CD14-positive monocyte (primary cell): Measurements from ENCODE around the gene CDC73. TPM values are rescaled to one million over a fixed set of nuclear protein-coding genes. Genes with fewer than 3 reads are reported as not detected.

ENCODE experiments used
- DNase-seq, 3 donors: peaks; one replicate each; pipeline ENCODE4 v3.0.0-alpha.2; 2011 to 2022
- H2AFZ ChIP-seq: 2 replicates; pipeline ENCODE4 v1.6.0; 2012; ENCODE audit warnings: mild to moderate bottlenecking, low read depth, low read length, inconsistent platforms; ENCODE audit not compliant: insufficient read depth, poor library complexity, severe bottlenecking
- H3K27ac ChIP-seq, 2 donors: 1 replicate in 1 of 2; 2 replicates in 1 of 2; pipeline ENCODE4 v1.5.1; 2012 to 2013; ENCODE audit warnings: low read length in 2 of 2, control low read depth in 1 of 2, inconsistent platforms in 1 of 2, low read depth in 1 of 2, mild to moderate bottlenecking in 1 of 2
- H3K27me3 ChIP-seq, 2 donors: one replicate each; pipeline versions ENCODE4 v1.6.0 to v1.6.1; 2011 to 2013; ENCODE audit warnings: low read length in 2 of 2; ENCODE audit not compliant: control insufficient read depth in 2 of 2, insufficient read depth in 2 of 2
- H3K36me3 ChIP-seq, 2 donors: replicated peaks in 1 of 2; 1 replicate in 1 of 2; 2 replicates in 1 of 2; pipeline versions ENCODE4 v1.5.1 to v1.6.1; 2012 to 2013; ENCODE audit warnings: low read length in 2 of 2, control low read depth in 1 of 2, inconsistent platforms in 1 of 2, mild to moderate bottlenecking in 1 of 2; ENCODE audit not compliant: insufficient read depth in 2 of 2, control insufficient read depth in 1 of 2
- H3K4me1 ChIP-seq, 2 donors: 1 replicate in 1 of 2; 2 replicates in 1 of 2; pipeline versions ENCODE4 v1.5.1 to v1.6.1; 2012 to 2013; ENCODE audit warnings: low read length in 2 of 2, control low read depth in 1 of 2, inconsistent platforms in 1 of 2, mild to moderate bottlenecking in 1 of 2, moderate library complexity in 1 of 2; ENCODE audit not compliant: insufficient read depth in 2 of 2, control insufficient read depth in 1 of 2
- H3K4me2 ChIP-seq: replicated peaks from 2 replicates; pipeline ENCODE3; 2012; ENCODE audit warnings: low read length, moderate library complexity, mild to moderate bottlenecking; ENCODE audit not compliant: poor library complexity, severe bottlenecking; ENCODE audit errors: extremely low read depth
- H3K4me3 ChIP-seq, 3 experiments: fragments of 200-600 bp in 1 of 3; sonication (generic) in 1 of 3; replicated peaks in 1 of 3; 1 replicate in 2 of 3; 2 replicates in 1 of 3; pipeline ENCODE4 v1.5.1; 2011 to 2013; ENCODE audit warnings: low read length in 3 of 3, mild to moderate bottlenecking in 3 of 3, control low read depth in 2 of 3, low read depth in 2 of 3, inconsistent platforms in 1 of 3, moderate library complexity in 1 of 3
- H3K79me2 ChIP-seq: 2 replicates; pipeline ENCODE4 v1.6.0; 2012; ENCODE audit warnings: mild to moderate bottlenecking, control low read depth, inconsistent platforms, low read length, moderate library complexity; ENCODE audit not compliant: insufficient read depth
- H3K9ac ChIP-seq: 2 replicates; pipeline ENCODE4 v1.6.0; 2017; ENCODE audit warnings: low read length, mild to moderate bottlenecking; ENCODE audit not compliant: insufficient read depth, poor library complexity, severe bottlenecking
- H3K9me3 ChIP-seq, 2 donors: replicated peaks in 1 of 2; 1 replicate in 1 of 2; 2 replicates in 1 of 2; pipeline versions ENCODE4 v1.5.1 to v1.6.1; 2012 to 2013; ENCODE audit warnings: low read length in 2 of 2, control low read depth in 1 of 2; ENCODE audit not compliant: control insufficient read depth in 1 of 2, insufficient read depth in 1 of 2
- H4K20me1 ChIP-seq: 2 replicates; pipeline ENCODE4 v1.6.0; 2012; ENCODE audit warnings: mild to moderate bottlenecking, low read length, control low read depth, moderate library complexity; ENCODE audit not compliant: insufficient read depth
- H3K27ac Mint-ChIP-seq, 7 donors: one replicate each; pipeline ENCODE4 v1.8.0; 2020; ENCODE audit warnings: mild to moderate bottlenecking in 7 of 7, mixed read lengths in 7 of 7, moderate library complexity in 6 of 7, inconsistent platforms in 2 of 7
- H3K27me3 Mint-ChIP-seq, 3 donors: one replicate each; pipeline ENCODE4 v1.8.0; 2021 to 2022; ENCODE audit warnings: low read depth in 3 of 3, mild to moderate bottlenecking in 3 of 3, mixed read lengths in 3 of 3, moderate library complexity in 3 of 3, inconsistent platforms in 1 of 3
- H3K36me3 Mint-ChIP-seq, 2 donors: one replicate each; pipeline ENCODE4 v1.8.0; 2020; ENCODE audit warnings: mixed read lengths in 2 of 2, inconsistent platforms in 1 of 2, mild to moderate bottlenecking in 1 of 2
- H3K4me1 Mint-ChIP-seq: one replicate; pipeline ENCODE4 v1.8.0; 2020; ENCODE audit warnings: mild to moderate bottlenecking, mixed read lengths
- H3K4me3 Mint-ChIP-seq, 2 donors: one replicate each; pipeline ENCODE4 v1.8.0; 2020; ENCODE audit warnings: mild to moderate bottlenecking in 2 of 2, mixed read lengths in 2 of 2, moderate library complexity in 1 of 2
- H3K9me3 Mint-ChIP-seq, 7 donors: one replicate each; pipeline ENCODE4 v1.8.0; 2020 to 2022; ENCODE audit warnings: mixed read lengths in 7 of 7, mild to moderate bottlenecking in 6 of 7, moderate library complexity in 6 of 7, inconsistent platforms in 2 of 7
- CTCF ChIP-seq: fragments of 200-600 bp; IDR thresholded peaks from one replicate; pipeline ENCODE4 v1.8.0; 2022; ENCODE audit warnings: antibody characterized with exemption, mild to moderate bottlenecking
- WGBS: methylation state at CpG from one replicate; pipeline ENCODE4 v1.1.5; 2013; ENCODE audit warnings: missing lambda C conversion rate; ENCODE audit not compliant: insufficient coverage; 5-methylcytosine and 5-hydroxymethylcytosine counted together
- intact Hi-C, 2 donors: fragments of 100-400 bp; cut with micrococcal nuclease; formaldehyde crosslinking; loops; one replicate each; pipeline versions ENCODE4 v1.15.0 to v1.15.1; 2023
- polyA plus RNA-seq, 3 donors: library from polyadenylated mRNA; depleted of rRNA in 1 of 3; unstranded in 2 of 3; stranded (reverse) in 1 of 3; fragments of 300-500 nt in 2 of 3; fragments of >200 nt in 1 of 3; fragmentation: Illumina TruSeq in 2 of 3; gene quantifications; 1 replicate in 2 of 3; 2 replicates in 1 of 3; pipeline ENCODE4 v1.2.3, GENCODE V29; 2012 to 2021

The CDC73 gene
- polyA plus RNA-seq, 3 donors, result 14.2 to 60.3 (median 57.2) TPM

- Mint-ChIP-seq H3K27me3 (no peaks in the 10 kb centered on the region), H3K9me3 (peaks cover 0 to 2% (median 0%) of the 10 kb centered on the region in 7 donors), H3K27ac (no peak overlapping the region), H3K4me3 (no peak overlapping the region), H3K36me3 (peaks cover 0 to 2% of the 10 kb centered on the region in 2 donors), H3K4me1 (peaks cover 18% of the 10 kb centered on the region)
- Histone ChIP-seq H3K4me3 (no peak overlapping the region), H3K9me3 (no peaks in the 10 kb centered on the region), H3K27ac (no peak overlapping the region), H2AFZ (no peak overlapping the region), H3K9ac (no peak overlapping the region), H3K4me2 (no peak overlapping the region), H4K20me1 (peaks cover 71% of the 10 kb centered on the region), H3K36me3 (no peaks in the 10 kb centered on the region), H3K4me1 (peaks cover 2 to 5% of the 10 kb centered on the region in 2 donors), H3K79me2 (peaks cover 40% of the 10 kb centered on the region), H3K27me3 (no peaks in the 10 kb centered on the region)
- no peak for DNase-seq
- WGBS, result no CpG with 5 or more reads among the region's 2 CpGs
- no peak for TF ChIP-seq CTCF
- intact Hi-C loops, result loop anchor here in 1 of 2 donors (10.0 kb wide), 1 partner anchor 1110 kb away; no protein-coding TSS in a partner anchor
Measured at GRCh38 chr1:193185211-193185610, 63.4 kb downstream of the CDC73 start.

GRCh38 chr1:193185901-193186731 lies 64.3 kb downstream of the CDC73 start, which contains the start of gene B3GALT2:
B3GALT2 (minus strand) TSS chr1:193186613; CDS start chr1:193181562, 5,051 bp downstream.
- Mint-ChIP-seq H3K36me3 (peaks cover 0 to under 1% of the 10 kb centered on the region in 2 donors), H3K27me3 (no peaks in the 10 kb centered on the region), H3K4me1 (peaks cover 18% of the 10 kb centered on the region), H3K4me3 (no peak within 1 kb of the TSS), H3K27ac (peak within 1 kb of the TSS in 4 of 7 donors; percentile 5 to 63 (median 20)), H3K9me3 (peaks cover 0 to 2% (median 1%) of the 10 kb centered on the region in 7 donors)
- no peaks in the 10 kb centered on the region for H3K27me3 ChIP-seq
- no peak within 1 kb of the TSS for H3K9ac ChIP-seq
- peaks cover 71% of the 10 kb centered on the region for H4K20me1 ChIP-seq
- intact Hi-C loops, result loop anchor here in 1 of 2 donors (10.0 kb wide), 1 partner anchor 1109 kb away; no protein-coding TSS in a partner anchor
- H3K4me2 ChIP-seq, result peak within 1 kb of the TSS; percentile 35
- no peak within 1 kb of the TSS for H3K4me3 ChIP-seq
- H3K79me2 ChIP-seq, result peaks cover 44% of the 10 kb centered on the region
- no peak for TF ChIP-seq CTCF
- H3K36me3 ChIP-seq, result peaks cover under 1 to 2% of the 10 kb centered on the region in 2 donors
- H3K9me3 ChIP-seq, result no peaks in the 10 kb centered on the region
- H3K27ac ChIP-seq, result peak within 1 kb of the TSS in 1 of 2 donors; percentile 42
- H2AFZ ChIP-seq, result no peak within 1 kb of the TSS
- WGBS, result 68% methylated on average over 11 of the region's 13 CpGs
- no peak for DNase-seq
- H3K4me1 ChIP-seq, result peaks cover 2 to 5% of the 10 kb centered on the region in 2 donors
